GM19372 (cell line): ENCODE results near the gene KIFC3.
"Not testable (repeated sequence)": the region's sequence is repeated elsewhere in the genome, so short reads cannot be mapped to it uniquely, and the experiment has no call there.

Source experiments
- ATAC-seq: cut with Tn5 transposase; IDR thresholded peaks from one replicate; pipeline ENCODE4 v1.9.1; 2021; ENCODE audit warnings: mild to moderate bottlenecking, low read depth, moderate library complexity; ENCODE audit not compliant: unreplicated experiment

Gene KIFC3

GRCh38 chr16:57755726-57756423, 46.4 kb downstream of the KIFC3 start:
- no peak for ATAC-seq

- no peak for ATAC-seq
Measured at GRCh38 chr16:57755061-57755684, 47.1 kb downstream of the KIFC3 start.

DNA sequence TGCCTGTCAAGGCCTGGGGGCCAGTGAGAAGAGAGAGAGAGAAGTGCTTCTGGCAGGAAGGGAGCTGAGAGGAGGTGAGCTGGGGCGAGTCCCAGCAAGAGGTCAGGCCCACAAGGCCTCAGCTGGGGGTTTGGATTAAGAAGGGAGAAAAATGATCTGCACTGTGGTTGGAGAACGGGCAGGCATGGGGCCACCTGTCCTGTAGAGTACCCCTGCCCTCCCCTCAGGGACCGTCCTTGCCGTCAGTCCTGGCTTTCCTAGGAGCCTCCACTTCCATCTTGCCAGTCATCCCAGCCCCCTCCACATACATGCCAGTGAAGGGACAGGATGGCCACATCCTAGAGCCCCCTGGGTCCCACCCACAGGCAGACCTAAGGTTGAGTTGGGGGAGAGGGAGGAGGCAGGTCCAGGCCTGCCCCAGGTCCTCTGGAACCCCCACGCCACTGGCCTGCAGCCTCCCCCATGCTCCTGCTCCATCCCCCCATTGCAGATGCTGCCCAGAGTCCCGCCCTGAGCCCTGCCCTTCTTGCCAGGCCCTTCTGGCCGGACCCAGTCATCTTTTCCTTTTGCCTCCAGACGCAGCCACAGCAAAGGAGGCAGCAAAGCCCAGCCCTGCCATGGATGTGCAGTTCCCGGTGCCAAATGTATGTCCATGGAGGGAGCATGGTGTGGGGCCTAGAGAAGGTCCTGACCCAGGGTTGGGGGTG, 47.8 kb downstream of the KIFC3 start:
- no peak for ATAC-seq

DNA sequence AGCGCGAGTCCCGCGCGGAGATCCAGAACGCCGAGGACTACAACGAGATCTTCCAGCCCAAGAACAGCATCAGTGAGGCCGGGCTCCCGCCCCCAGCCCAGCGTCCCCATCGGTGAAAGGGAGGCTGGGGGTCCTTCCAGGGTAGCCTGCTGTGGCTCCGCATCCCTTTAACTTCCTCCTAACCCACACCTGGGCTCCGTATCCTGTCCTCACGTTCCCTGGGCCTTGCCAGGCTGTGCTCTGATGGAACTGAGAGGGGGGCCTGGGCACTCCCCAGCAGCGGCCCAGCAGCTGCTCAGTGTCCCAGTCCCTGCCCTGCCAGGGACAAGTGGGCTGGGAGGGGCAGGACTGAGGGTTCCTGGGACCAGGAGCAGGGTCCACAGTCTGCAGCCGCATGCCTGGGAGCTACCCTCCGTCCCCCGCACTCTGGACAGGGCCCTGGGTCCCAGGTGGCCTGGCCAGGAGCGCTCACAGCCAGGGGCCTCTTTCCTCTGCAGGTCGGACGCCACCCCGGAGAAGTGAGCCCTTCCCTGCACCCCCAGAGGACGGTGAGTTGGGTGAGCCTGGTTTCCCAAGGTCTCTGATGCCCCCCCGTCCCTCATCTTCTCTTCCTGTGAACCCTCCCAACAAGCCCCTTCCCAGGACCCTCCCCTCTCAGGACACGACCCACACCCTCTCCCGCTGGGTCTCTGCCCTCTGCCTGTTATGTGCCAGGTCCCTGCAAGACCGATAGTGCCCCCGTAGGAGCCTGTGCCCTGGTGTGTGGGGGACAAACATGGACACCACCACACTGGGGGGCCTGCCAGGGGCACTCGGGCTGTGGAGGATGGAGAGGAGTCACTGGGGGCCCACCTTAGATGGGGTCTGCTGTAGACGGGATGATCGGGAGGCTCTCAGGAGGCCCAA, 48.6 kb downstream of the KIFC3 start:
- ATAC-seq, result no peak

- ATAC-seq, result no peak
Measured at GRCh38 chr16:57752581-57753447, 49.5 kb downstream of the KIFC3 start.

DNA sequence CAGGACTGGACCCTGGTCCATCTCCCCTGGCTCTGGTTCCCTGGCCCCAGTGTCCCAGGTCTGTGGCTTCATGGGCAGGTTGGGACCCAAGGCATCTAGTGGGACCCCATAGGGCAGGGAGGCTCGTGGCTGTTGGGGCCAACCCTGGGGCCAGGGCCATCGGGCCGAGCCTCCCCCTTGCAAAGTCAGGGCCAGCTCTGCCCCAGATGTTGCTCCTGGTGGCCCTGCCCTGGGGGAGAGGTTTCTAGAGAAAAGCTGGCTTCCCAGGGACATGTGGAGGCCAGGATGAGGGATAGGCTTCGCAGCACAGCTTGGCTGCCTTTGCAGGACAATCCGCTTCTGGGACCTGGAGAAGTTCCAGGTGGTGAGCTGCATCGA, 50.1 kb downstream of the KIFC3 start:
- no peak for ATAC-seq

- ATAC-seq, result no peak
Measured at GRCh38 chr16:57751539-57752202, 50.6 kb downstream of the KIFC3 start.

GRCh38 chr16:57750796-57751538, 51.3 kb downstream of the KIFC3 start:
- ATAC-seq, result no peak

DNA sequence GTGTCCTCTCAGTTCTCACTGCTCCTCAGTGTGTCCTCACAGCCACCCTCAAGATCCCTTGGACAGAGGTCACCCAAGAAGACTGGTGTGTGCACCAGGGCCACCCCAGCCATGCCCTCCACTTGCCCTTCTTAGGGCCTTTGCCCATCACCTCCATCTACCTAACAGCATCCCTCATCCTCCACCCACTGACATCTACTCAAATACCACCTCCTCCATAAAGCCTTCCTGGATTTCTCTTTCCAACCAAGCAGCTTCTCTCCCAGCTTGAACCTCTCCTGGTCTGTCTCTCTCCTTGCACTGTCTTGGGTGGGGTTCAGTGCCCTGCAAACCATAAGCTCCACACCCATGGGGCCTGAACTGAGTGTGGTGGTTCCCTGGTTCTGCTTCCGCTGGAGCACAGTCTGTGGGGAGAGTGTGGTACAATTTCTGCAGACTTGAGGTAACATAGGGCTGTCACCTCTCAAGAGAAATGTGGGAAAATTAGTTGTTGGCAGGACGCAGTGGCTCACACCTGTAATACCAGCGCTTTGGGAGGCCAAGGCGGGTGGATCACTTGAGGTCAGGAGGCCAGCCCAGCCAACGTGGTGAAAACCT, 52.3 kb downstream of the KIFC3 start:
- ATAC-seq, result no peak

- ATAC-seq, result no peak
Measured at GRCh38 chr16:57749101-57749692, 53.1 kb downstream of the KIFC3 start.

DNA sequence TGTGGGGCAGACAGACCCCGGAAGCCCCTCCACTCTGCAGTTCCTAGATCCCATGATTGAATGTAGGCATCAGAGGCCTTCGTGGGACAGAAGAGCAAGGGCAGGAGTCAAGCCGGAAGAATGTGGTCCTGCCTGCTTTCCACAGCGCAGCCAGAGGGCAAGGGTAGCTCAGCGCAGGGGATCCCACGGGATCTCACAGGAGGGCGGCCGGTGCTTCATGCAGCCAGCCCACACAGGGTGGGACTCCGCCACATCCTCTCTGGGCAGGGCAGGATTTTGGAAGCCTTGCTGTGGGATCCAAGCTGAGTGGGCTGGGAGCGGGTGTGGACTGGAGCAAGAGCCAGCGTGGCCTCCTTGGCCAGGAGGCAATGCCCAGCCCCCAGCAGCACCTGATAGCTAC, 53.7 kb downstream of the KIFC3 start:
- no peak for ATAC-seq

- ATAC-seq, result no peak
Measured at GRCh38 chr16:57747996-57748395, 54.3 kb downstream of the KIFC3 start.

GRCh38 chr16:57747496-57747895, 54.8 kb downstream of the KIFC3 start:
- no peak for ATAC-seq

GRCh38 chr16:57747091-57747490, 55.2 kb downstream of the KIFC3 start:
- no peak for ATAC-seq

- not testable (repeated sequence) for ATAC-seq
Measured at GRCh38 chr16:57746316-57746715, 56.0 kb downstream of the KIFC3 start.

- no peak for ATAC-seq
Measured at GRCh38 chr16:57745768-57746167, 56.5 kb downstream of the KIFC3 start.

GRCh38 chr16:57744642-57744903, 57.7 kb downstream of the KIFC3 start:
- no peak for ATAC-seq
